NCI-H510A (cell line): ENCODE results near the gene CD300A.

Experiments used
- DNase-seq: peaks from one replicate; lab custom pipeline; 2025; lab: John Stamatoyannopoulos, UW

CD300A gene

GRCh38 chr17:74520790-74521480, 54.5 kb downstream of the CD300A start:
- no peak for DNase-seq

GRCh38 chr17:74521701-74522201, 55.3 kb downstream of the CD300A start:
- no peak for DNase-seq

GRCh38 chr17:74522381-74523105, 56.1 kb downstream of the CD300A start:
- no peak for DNase-seq

- no peak for DNase-seq
These were observed 56.9 kb downstream of the CD300A start for GRCh38 chr17:74523308-74523707.

DNA sequence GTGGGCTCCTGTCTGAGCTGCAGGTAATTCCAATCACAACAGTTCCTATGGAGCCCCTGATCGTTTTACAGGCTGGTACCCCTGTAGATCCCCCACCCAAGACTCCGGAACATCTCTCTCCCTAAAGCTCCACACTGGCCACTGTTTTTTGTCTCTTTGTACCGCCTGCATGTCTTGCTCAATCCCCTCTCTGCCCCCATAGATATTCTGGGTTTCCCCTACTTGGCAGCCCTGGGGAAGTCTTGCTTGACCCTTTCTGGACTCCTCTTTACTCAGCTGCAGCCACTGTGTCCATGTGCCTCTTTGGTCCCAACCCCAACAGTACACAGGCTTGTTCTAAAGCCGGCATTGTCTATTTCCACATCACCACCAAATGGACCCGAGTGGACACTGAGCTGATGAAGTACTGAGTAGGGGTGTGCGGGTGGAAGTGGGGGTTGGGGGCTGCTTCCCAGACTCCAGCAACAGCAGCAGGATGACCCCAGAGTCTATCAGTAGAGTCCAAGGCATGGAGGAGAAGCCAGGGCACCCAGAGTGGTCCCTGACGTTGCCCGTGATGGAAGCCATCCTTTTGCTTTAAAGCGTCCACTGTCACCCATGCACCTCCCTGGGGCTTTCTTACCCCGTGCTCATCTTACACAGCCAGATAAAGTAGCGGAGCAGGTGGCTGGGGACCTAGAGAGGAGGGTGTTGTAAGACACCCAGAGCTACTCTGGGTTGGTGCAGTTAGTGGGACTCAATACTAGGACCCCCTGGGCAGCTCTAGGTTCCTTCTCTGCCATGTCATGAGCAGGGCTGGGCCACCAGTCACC, 58.4 kb downstream of the CD300A start:
- no peak for DNase-seq

DNA sequence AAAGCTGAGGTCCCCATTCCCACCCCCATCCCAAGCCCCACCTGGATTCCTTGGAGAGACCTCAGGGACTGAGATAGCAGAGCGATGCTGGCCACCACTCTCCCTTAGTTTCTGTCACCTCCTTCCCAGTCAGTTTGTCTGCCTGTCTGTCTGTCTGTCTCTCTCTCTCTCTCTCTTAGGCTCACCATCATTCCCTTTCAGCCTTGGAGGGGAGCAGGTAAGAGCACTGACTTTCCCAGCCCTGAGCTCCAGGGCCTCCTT, 59.0 kb downstream of the CD300A start:
- no peak for DNase-seq

DNA sequence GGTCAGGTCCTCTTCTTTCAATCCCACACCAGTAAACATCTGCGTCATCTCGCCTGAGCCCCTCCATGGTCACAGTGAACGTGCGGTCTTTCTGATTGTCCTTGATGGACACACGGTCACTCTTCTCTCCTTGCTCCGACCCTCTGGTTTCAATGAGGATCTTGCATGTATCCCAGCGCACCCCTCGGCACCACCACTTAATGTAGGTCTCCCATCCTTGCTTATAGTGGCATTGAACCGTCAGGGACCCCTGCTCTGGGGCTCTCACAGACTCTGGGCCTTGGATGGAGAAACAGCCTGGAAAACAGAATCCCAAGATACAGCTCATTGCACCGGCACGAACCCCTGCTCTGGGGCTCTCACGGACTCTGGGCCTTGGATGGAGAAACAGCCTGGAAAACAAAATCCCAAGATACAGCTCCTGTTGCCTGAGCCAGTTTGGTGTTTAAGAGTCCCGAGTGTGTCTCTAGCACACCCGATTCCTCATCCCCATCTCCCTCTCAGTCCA, 59.4 kb downstream of the CD300A start:
- DNase-seq: no peak

GRCh38 chr17:74526681-74527080, 60.2 kb downstream of the CD300A start:
- DNase-seq: no peak

DNA sequence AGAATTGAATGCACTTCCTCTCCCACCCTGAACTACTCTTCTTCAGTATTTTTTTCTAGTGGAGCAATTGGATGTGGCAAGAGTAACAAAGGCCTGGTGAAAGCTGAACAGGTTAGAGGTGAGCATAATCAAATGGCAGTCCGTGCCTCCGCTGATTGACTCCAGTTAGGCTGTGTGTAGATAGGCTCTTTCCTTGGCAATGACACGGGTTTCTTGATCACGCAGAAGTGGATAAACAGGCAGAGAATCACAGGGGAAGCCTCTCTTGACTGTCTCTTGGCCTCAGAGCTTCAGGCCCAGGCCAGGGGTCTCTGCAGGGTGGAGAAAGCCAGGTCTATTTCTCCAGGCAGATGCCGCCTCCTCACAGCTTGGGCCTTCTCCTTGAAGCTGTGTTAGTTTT, 60.6 kb downstream of the CD300A start:
- DNase-seq: no peak

GRCh38 chr17:74527756-74528155, 61.3 kb downstream of the CD300A start:
- no peak for DNase-seq

DNA sequence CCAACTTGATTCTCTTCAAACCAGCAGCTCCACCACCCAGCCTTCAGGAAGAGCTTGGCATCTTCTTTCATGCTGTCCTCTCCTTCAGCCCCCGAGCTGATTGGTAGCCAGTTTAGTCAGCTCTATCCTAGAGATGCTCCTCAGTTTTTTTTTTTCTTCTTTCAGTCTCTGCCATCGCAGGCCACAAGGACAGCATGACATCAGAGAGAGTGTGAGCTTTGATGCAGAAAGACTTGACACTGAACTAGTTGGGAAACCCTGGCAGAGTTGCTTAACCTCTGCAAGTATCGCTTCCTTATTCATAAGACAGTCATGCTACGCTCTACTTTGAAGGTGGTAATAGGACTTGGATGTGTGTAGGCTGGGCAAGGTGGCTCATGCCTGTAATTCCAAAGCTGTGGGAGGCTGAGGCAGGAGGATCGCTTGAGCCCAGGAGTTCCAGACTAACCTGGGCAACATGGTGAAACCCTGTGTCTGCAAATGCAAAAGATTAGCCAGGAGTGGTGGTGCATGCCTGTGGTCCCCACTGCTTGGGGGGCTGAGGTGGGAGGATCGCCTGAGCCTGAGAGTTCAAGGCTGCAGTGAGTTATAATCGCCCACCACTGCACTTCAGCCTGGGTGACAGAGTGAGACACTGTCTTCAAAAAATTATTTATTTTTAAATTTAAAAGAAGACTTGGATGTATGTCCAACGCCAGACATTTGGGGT, 62.2 kb downstream of the CD300A start:
- DNase-seq: no peak

DNA sequence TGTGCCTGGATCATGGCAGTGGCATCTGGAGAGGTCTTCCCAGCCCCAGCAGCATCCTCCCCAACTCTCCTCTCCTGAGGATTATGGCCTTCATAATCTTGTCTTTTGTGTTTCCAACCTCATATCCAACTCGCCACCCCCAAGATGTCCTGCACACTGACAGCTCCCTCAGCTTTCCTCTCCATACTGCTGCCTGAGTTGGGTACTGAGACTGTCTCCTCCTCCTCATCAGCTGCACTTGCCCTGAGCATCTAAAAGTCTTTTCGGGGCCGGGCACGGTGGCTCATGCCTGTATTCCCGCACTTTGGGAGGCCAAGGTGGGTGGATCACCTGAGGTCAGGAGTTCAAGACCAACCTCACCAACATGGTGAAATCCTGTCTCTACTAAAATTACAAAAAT, 62.8 kb downstream of the CD300A start:
- no peak for DNase-seq

- DNase-seq: no peak
These were observed 64.4 kb downstream of the CD300A start for GRCh38 chr17:74530831-74531150.

DNA sequence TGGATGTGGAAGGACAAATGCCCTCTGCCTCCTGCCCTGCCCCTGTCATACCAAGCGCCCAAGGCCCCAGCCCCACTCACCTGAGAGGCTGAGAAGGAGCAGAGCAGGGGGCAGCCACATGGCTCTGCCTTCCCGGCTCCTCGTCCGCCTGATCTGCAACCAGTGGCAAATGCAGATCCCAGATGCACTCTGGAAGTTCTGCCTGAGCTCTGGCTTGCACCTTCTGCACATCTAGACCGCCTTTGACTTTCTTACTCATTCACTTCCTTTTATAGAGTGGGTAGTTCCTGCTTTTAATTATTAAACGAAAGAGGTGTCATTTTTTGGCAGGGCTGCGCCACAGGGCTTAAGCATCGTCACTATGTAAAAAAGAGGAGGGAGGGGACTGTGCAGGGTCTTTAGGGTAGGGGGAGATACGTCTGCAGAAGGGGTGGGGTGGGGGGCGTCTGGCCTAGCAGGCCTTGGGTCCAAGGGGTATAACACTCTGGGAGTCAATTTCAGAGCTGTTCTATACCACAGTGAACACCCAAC, 64.9 kb downstream of the CD300A start, which contains the start of gene CD300LB:
TSS of gene CD300LB (minus strand) at position 245 of the 531 bp plus-strand sequence. CDS start at position 120, 125 bp downstream.
- DNase-seq: no peak

DNA sequence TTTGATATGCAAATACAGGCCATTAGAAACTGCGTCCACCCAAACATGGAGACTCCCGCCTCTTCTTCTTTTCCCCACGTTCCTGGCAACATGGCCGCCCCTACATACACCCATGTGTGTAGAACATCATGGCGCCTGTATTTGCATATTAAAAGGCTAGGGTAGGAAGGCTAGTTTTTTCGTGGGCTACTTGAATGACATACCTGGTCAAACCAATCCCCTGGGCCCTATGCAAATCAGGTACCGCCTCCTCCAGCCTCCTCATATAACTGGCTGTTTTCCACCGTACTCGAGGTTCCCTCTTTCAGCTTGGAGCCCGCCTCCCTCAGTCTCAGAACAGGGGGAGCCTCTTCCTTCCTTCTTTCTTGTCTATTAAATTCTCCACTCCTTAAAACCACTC, 65.7 kb downstream of the CD300A start:
- no peak for DNase-seq
